Right lobe of liver (tissue), 6 donors: ENCODE data around the gene PIGC. TPM values are rescaled to one million over a fixed set of nuclear protein-coding genes. Genes with fewer than 3 reads are reported as not detected.
A peak's percentile ranks its signal among the peaks of the same experiment; 100 is the strongest.

Source experiments
- ATAC-seq, 4 donors: fragments of 200-7000 bp; cut with Tn5 transposase; one replicate each; pipeline ENCODE4 v1.9.1; 2020; ENCODE audit warnings: mild to moderate bottlenecking in 4 of 4, moderate library complexity in 4 of 4
- DNase-seq, 3 donors: peaks; one replicate each; pipeline ENCODE4 v3.0.0-alpha.2; 2020
- H3K27ac ChIP-seq, 3 donors: fragments of 200-600 bp; one replicate each; pipeline ENCODE4 v1.8.0; 2022
- H3K27me3 ChIP-seq, 2 donors: fragments of 200-600 bp; one replicate each; pipeline ENCODE4 v1.8.0; 2022
- H3K36me3 ChIP-seq, 4 donors: fragments of 200-600 bp; sonication (generic) in 1 of 4; one replicate each; pipeline versions ENCODE4 v1.5.1 to v1.8.0; 2017 to 2022; ENCODE audit warnings: control low read depth in 1 of 4
- H3K4me1 ChIP-seq, 4 donors: fragments of 200-600 bp; sonication (generic) in 1 of 4; one replicate each; pipeline versions ENCODE4 v1.5.1 to v1.8.0; 2017 to 2022; ENCODE audit warnings: control low read depth in 1 of 4
- H3K4me3 ChIP-seq, 3 donors: fragments of 200-600 bp; one replicate each; pipeline ENCODE4 v1.8.0; 2022
- H3K9me3 ChIP-seq, 4 donors: fragments of 200-600 bp; sonication (generic) in 1 of 4; one replicate each; pipeline versions ENCODE4 v1.5.1 to v1.8.0; 2017 to 2022; ENCODE audit warnings: control low read depth in 1 of 4
- CTCF ChIP-seq, 4 donors: fragments of 200-600 bp in 3 of 4; fragments of 450-650 bp in 1 of 4; IDR thresholded peaks; one replicate each; pipeline versions ENCODE4 v1.5.1 to v1.8.0; 2016 to 2022; ENCODE audit warnings: antibody characterized with exemption in 4 of 4, mild to moderate bottlenecking in 2 of 4
- POLR2A ChIP-seq: fragments of 450-650 bp; IDR thresholded peaks from one replicate; pipeline ENCODE4 v1.6.1; 2017; ENCODE audit warnings: antibody characterized with exemption, mild to moderate bottlenecking
- WGBS: methylation state at CpG from one replicate; pipeline ENCODE4 v1.1.6; 2018; ENCODE audit warnings: low coverage, low lambda C conversion rate; ENCODE audit not compliant: insufficient coverage; ENCODE audit errors: missing lambda C conversion rate; 5-methylcytosine and 5-hydroxymethylcytosine counted together
- intact Hi-C, 2 donors: fragments of 100-400 bp; cut with DNase I; formaldehyde crosslinking; loops; one replicate each; pipeline versions ENCODE4 v1.11.2 to v1.14.1; 2022
- total RNA-seq, 6 experiments: library from RNA; depleted of rRNA in 2 of 6; stranded (reverse); fragments of >200 nt in 2 of 6; fragmentation: NEBNext Ultra II Directional in 3 of 6; extraction: Animal tissue kit (Norgen Biotek cat#: 25700) in 3 of 6; gene quantifications; one replicate each; pipeline versions ENCODE4 v1.1.0 to v1.2.4, GENCODE V29; 2016 to 2023
- donor health status: DM: no; HTN: yes; CAD: no.
- donor health status: DM: no; HTN: no; CAD: no.
- donor health status: DM: no; HTN: no; CAD: no.
- donor health status: DM: no; HTN: yes; CAD: no.
- donor health status: DM: no; HTN: yes; CAD: no.

The PIGC gene
- total RNA-seq, 6 experiments from 2014 or later = 6.7 to 12.0 (median 8.7) TPM

- H3K4me1 ChIP-seq = peaks cover 0 to 9% (median 0%) of the 10 kb centered on the region in 4 donors
- H3K27ac ChIP-seq = no peak overlapping the region
- whole genome bisulfite sequencing = 70% methylated on average over 4 of the region's 4 CpGs
- H3K4me3 ChIP-seq = no peak overlapping the region
- no peaks in the 10 kb centered on the region for H3K27me3 ChIP-seq
- ATAC-seq (peak in 1 of 4 donors; percentile 30), DNase-seq (no peak)
- no peaks in the 10 kb centered on the region for H3K9me3 ChIP-seq
- TF ChIP-seq POLR2A (no peak), CTCF (IDR thresholded peaks at IDR 0.05) (no peak)
- intact Hi-C loops = no loop called here
- H3K36me3 ChIP-seq = no peaks in the 10 kb centered on the region
Measured at GRCh38 chr1:172476218-172476811, 32.4 kb upstream of the PIGC start.

GRCh38 chr1:172473842-172474241, 30.0 kb upstream of the PIGC start:
- H3K9me3 ChIP-seq = no peaks in the 10 kb centered on the region
- DNase-seq (no peak), ATAC-seq (peak in 1 of 4 donors; percentile 15)
- peaks cover 0 to 23% (median 0%) of the 10 kb centered on the region in 4 donors for H3K4me1 ChIP-seq
- no peak overlapping the region for H3K4me3 ChIP-seq
- TF ChIP-seq CTCF (IDR thresholded peaks at IDR 0.05) (no peak), POLR2A (no peak)
- H3K27me3 ChIP-seq = no peaks in the 10 kb centered on the region
- H3K27ac ChIP-seq = no peak overlapping the region
- H3K36me3 ChIP-seq = no peaks in the 10 kb centered on the region
- intact Hi-C loops = no loop called here

GRCh38 chr1:172473302-172473701, 29.4 kb upstream of the PIGC start:
- DNase-seq (no peak), ATAC-seq (peak in 1 of 4 donors; percentile 12)
- intact Hi-C loops = no loop called here
- Histone ChIP-seq H3K9me3 (no peaks in the 10 kb centered on the region), H3K27me3 (no peaks in the 10 kb centered on the region), H3K36me3 (no peaks in the 10 kb centered on the region), H3K27ac (no peak overlapping the region), H3K4me3 (no peak overlapping the region), H3K4me1 (peaks cover 0 to 23% (median 0%) of the 10 kb centered on the region in 4 donors)
- WGBS = 63% methylated on average over 3 of the region's 3 CpGs
- TF ChIP-seq CTCF (IDR thresholded peaks at IDR 0.05) (no peak), POLR2A (no peak)

GRCh38 chr1:172472495-172472894, 28.6 kb upstream of the PIGC start:
- H3K27ac ChIP-seq = no peak overlapping the region
- DNase-seq (no peak), ATAC-seq (no peak)
- TF ChIP-seq POLR2A (no peak), CTCF (IDR thresholded peaks at IDR 0.05) (no peak)
- H3K4me1 ChIP-seq = peaks cover 0 to 28% (median 0%) of the 10 kb centered on the region in 4 donors
- intact Hi-C loops = no loop called here
- H3K36me3 ChIP-seq = no peaks in the 10 kb centered on the region
- 15% methylated on average over 1 of the region's 1 CpG for WGBS
- no peaks in the 10 kb centered on the region for H3K9me3 ChIP-seq
- no peak overlapping the region for H3K4me3 ChIP-seq
- no peaks in the 10 kb centered on the region for H3K27me3 ChIP-seq

- ATAC-seq (no peak), DNase-seq (no peak)
- 95% methylated on average over 1 of the region's 1 CpG for WGBS
- Histone ChIP-seq H3K4me3 (no peak overlapping the region), H3K4me1 (peaks cover 0 to 28% (median 0%) of the 10 kb centered on the region in 4 donors), H3K27ac (no peak overlapping the region), H3K9me3 (no peaks in the 10 kb centered on the region), H3K36me3 (no peaks in the 10 kb centered on the region), H3K27me3 (no peaks in the 10 kb centered on the region)
- TF ChIP-seq POLR2A (no peak), CTCF (IDR thresholded peaks at IDR 0.05) (no peak)
- intact Hi-C loops = no loop called here
Measured at GRCh38 chr1:172471666-172472065, 27.8 kb upstream of the PIGC start.
